NT2/D1 (cell line): Measurements from ENCODE around the gene AGT.
"Not testable (repeated sequence)": the region's sequence is repeated elsewhere in the genome, so short reads cannot be mapped to it uniquely, and the experiment has no call there.

Experiments used
- SUZ12 ChIP-seq: IDR thresholded peaks from 2 replicates; pipeline ENCODE4 v1.6.1; 2011; ENCODE audit not compliant: insufficient read length, insufficient read depth; ENCODE audit errors: extremely low read depth
- YY1 ChIP-seq: IDR thresholded peaks from 2 replicates; pipeline ENCODE4 v1.6.1; 2011; ENCODE audit not compliant: insufficient read length, insufficient read depth
- ZNF274 ChIP-seq: IDR thresholded peaks from 2 replicates; pipeline ENCODE4 v1.6.1; 2011; ENCODE audit warnings: mild to moderate bottlenecking, low read depth, low read length

- not testable (repeated sequence) for TF ChIP-seq ZNF274, YY1, SUZ12
Measured at GRCh38 chr1:230658103-230658502, 55.8 kb downstream of the AGT start.
